Ovary (tissue), 3 donors: ENCODE results near the gene IL21R.

ENCODE experiments used
- EP300 ChIP-seq: sonication (generic); formaldehyde crosslinking; IDR thresholded peaks from one replicate; pipeline ENCODE4 v1.6.1; 2017; ENCODE audit warnings: antibody characterized with exemption
- POLR2A ChIP-seq: fragments of 450-650 bp; IDR thresholded peaks from one replicate; pipeline ENCODE4 v1.6.1; 2017; ENCODE audit warnings: antibody characterized with exemption, mild to moderate bottlenecking, moderate library complexity
- TF ChIP-seq, protein P1 (sequence below), 3 donors: fragments of 450-650 bp in 2 of 3; fragments of 200-600 bp in 1 of 3; IDR thresholded peaks; one replicate each; pipeline versions ENCODE4 v1.5.1 to v1.8.0; 2016 to 2022; ENCODE audit warnings: antibody characterized with exemption in 3 of 3, mild to moderate bottlenecking in 1 of 3
- donor health status: DM: no; HTN: no; CAD: no.

DNA sequence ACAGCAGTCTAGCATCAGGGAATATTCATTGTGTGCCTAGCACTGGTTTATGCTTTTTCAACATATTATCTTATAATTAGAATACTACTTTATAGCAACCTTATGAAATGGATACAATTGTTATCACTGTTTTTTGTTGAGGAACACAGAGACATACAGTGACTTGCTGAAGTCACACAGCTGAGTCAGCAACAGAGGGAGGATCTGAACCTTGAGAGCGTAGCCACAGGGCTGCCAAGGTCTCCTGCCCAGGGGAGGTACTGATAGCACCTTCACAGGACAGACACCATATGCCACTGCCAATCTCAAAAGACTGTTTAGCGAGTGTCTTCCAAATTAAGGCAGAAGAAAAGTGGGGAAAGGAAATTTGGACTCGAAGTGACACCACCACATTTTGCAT is 84.8 kb downstream of the IL21R start:
- TF ChIP-seq, protein P1, sequence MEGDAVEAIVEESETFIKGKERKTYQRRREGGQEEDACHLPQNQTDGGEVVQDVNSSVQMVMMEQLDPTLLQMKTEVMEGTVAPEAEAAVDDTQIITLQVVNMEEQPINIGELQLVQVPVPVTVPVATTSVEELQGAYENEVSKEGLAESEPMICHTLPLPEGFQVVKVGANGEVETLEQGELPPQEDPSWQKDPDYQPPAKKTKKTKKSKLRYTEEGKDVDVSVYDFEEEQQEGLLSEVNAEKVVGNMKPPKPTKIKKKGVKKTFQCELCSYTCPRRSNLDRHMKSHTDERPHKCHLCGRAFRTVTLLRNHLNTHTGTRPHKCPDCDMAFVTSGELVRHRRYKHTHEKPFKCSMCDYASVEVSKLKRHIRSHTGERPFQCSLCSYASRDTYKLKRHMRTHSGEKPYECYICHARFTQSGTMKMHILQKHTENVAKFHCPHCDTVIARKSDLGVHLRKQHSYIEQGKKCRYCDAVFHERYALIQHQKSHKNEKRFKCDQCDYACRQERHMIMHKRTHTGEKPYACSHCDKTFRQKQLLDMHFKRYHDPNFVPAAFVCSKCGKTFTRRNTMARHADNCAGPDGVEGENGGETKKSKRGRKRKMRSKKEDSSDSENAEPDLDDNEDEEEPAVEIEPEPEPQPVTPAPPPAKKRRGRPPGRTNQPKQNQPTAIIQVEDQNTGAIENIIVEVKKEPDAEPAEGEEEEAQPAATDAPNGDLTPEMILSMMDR (IDR thresholded peaks at IDR 0.05) = no peak
- no peak for TF ChIP-seq POLR2A
- no peak for TF ChIP-seq EP300
